Melanocyte of skin (primary cell): ENCODE data around the gene GNA15. TPM values are rescaled to one million over a fixed set of nuclear protein-coding genes. Genes with fewer than 3 reads are reported as not detected.

ENCODE experiments used
- total RNA-seq, 2 donors: library from RNA; depleted of rRNA; stranded (reverse); fragments of >200 nt; gene quantifications; 2 replicates each; pipeline ENCODE4 v1.2.3, GENCODE V29; 2012

The GNA15 gene, protein sequence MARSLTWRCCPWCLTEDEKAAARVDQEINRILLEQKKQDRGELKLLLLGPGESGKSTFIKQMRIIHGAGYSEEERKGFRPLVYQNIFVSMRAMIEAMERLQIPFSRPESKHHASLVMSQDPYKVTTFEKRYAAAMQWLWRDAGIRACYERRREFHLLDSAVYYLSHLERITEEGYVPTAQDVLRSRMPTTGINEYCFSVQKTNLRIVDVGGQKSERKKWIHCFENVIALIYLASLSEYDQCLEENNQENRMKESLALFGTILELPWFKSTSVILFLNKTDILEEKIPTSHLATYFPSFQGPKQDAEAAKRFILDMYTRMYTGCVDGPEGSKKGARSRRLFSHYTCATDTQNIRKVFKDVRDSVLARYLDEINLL
- total RNA-seq = 1 to 10 TPM in 1 of 2 donors, not detected in 1; 2.1 TPM

DNA sequence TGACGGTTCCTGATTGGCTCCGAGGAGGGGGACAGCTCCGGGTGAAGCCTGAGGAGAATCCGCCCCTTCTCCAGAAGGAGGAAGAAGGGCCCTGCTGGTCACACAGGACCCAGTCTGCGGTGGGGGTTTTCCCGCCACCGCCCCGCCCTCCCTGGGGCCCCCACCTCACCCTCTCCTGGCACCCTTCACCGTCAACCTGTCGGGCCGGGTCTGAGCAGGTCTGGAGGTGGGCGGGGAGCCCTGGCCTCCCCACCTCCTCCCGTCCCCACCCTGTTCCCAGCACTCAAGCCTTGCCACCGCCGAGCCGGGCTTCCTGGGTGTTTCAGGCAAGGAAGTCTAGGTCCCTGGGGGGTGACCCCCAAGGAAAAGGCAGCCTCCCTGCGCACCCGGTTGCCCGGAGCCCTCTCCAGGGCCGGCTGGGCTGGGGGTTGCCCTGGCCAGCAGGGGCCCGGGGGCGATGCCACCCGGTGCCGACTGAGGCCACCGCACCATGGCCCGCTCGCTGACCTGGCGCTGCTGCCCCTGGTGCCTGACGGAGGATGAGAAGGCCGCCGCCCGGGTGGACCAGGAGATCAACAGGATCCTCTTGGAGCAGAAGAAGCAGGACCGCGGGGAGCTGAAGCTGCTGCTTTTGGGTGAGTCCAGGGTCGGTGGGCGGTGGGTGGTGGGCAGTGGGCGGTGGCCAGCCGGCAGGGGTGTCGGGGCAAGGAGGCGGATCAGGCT lies at the start of gene GNA15:
GNA15 (plus strand) TSS at position 73 of the 723 bp plus-strand sequence; CDS start at position 491, 418 bp downstream.

DNA sequence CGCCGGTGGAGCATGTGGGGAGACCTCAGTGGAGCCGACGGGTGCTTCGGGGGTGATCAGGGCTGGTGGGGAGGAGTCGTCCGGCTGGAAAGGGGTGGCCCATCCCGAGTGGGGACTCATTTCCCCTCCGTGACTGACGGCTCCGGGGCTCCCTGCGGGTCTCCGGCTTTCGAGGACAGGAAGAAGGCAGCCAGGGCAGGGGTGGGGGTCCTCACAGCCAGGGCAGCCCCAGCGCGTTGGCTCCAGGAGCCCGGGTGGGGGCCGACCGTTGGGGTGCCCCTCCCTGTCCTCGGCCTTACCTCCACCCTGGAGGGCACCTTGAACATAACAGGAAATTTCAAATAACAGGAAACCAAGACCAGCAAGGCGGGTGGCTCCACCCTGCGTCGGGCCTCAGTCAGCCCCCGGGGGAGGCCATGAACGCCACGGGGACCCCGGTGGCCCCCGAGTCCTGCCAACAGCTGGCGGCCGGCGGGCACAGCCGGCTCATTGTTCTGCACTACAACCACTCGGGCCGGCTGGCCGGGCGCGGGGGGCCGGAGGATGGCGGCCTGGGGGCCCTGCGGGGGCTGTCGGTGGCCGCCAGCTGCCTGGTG lies 42.6 kb downstream of the GNA15 start, which contains the start of gene S1PR4:
S1PR4 (plus strand) TSS at position 393 of the 596 bp plus-strand sequence; CDS start at position 417, 24 bp downstream.

DNA sequence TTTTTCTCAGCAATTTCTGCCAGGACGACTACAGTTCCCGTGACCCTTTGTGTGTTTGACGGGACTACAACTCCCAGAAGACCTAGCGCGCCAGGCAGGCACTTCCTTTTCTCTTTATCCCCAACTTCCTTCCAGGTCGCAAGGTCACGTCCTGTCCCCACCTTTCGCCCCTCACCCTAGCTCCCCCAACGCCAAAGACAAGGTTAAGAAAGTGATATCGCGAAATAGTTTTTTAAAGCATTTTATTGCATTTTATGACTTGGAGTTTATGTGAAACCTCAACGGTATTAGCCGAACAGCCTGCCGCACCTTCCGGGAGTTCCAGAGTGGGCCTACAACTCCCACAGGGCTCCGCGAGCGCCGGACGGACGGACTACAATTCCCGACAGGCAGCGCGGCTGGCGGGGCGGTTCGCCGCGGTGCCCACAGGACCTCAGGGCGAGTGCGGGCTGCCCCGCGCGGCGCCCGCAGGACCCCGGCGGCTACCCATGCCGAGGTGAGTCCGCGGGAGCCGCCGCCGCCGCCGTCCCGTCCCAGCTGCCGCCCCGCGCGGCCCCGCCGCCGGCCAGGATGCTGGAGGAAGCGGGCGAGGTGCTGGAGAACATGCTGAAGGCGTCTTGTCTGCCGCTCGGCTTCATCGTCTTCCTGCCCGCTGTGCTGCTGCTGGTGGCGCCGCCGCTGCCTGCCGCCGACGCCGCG lies 49.8 kb downstream of the GNA15 start, which contains the start of gene NCLN:
NCLN (plus strand) TSS at position 470 of the 699 bp plus-strand sequence; CDS start at position 571, 101 bp downstream.

Other genes with a start within 250 kb of the GNA15 start
- gene ZNF57, start 235.1 kb upstream of the GNA15 start, total RNA-seq = 1 to 10 TPM; 3.1 to 7.3 TPM
- 1 to 10 TPM; 3.1 to 4.3 TPM for gene ZNF77, start 191.1 kb upstream of the GNA15 start, total RNA-seq
- gene TLE6, start 158.5 kb upstream of the GNA15 start, total RNA-seq = 1 to 10 TPM; 2.7 to 2.8 TPM
- gene TLE2, start 106.8 kb upstream of the GNA15 start, total RNA-seq = 1 to 10 TPM in 1 of 2 donors, under 1 TPM in 1; 0.33 to 1.0 TPM
- 100 to 1,000 TPM; 176 to 211 TPM for gene TLE5, start 73.5 kb upstream of the GNA15 start, total RNA-seq
- gene GNA11, start 41.7 kb upstream of the GNA15 start, total RNA-seq = 10 to 100 TPM; 68.1 to 73.6 TPM
- gene S1PR4, start 42.7 kb downstream of the GNA15 start, total RNA-seq = under 1 TPM in 1 of 2 donors, not detected in 1; 0.33 TPM
- 10 to 100 TPM; 60.6 to 92.9 TPM for gene NCLN, start 49.9 kb downstream of the GNA15 start, total RNA-seq
- gene CELF5, start 88.6 kb downstream of the GNA15 start, total RNA-seq = not detected
- 10 to 100 TPM; 32.7 to 39.6 TPM for gene NFIC, start 230.6 kb downstream of the GNA15 start, total RNA-seq